ENCODE results near the gene SLC38A9.
"Not testable (repeated sequence)": the region's sequence is repeated elsewhere in the genome, so short reads cannot be mapped to it uniquely, and the experiment has no call there.

SLC38A9 gene

DNA sequence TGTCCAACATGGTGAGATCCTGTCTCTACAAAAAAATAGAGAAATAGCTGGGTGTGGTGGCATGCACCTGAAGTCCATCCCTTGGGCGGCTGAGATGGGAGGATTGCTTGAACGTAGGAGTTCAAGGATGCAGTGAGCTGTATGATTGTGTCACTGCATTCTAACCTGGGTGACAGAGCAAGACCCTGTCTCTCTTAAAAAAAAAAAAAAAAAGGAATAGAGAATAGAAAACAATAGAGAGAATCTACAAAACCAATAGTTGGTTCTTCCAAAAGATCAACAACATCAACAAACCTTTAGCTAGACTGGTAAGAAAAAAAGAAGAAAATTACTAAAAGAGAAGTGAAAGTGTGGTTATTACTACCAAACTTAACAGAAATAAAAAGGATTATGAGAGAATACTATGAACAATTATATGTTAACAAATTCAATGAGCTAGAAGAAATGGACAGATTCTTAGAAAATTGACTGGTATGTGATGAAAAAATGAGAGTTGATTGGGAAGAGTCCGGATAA lies 8.1 kb upstream of the SLC38A9 start:
- TF ChIP-seq, protein P1, sequence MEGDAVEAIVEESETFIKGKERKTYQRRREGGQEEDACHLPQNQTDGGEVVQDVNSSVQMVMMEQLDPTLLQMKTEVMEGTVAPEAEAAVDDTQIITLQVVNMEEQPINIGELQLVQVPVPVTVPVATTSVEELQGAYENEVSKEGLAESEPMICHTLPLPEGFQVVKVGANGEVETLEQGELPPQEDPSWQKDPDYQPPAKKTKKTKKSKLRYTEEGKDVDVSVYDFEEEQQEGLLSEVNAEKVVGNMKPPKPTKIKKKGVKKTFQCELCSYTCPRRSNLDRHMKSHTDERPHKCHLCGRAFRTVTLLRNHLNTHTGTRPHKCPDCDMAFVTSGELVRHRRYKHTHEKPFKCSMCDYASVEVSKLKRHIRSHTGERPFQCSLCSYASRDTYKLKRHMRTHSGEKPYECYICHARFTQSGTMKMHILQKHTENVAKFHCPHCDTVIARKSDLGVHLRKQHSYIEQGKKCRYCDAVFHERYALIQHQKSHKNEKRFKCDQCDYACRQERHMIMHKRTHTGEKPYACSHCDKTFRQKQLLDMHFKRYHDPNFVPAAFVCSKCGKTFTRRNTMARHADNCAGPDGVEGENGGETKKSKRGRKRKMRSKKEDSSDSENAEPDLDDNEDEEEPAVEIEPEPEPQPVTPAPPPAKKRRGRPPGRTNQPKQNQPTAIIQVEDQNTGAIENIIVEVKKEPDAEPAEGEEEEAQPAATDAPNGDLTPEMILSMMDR (IDR thresholded peaks at IDR 0.05; ENCODE audit: low read depth, low read length): no peak

DNA sequence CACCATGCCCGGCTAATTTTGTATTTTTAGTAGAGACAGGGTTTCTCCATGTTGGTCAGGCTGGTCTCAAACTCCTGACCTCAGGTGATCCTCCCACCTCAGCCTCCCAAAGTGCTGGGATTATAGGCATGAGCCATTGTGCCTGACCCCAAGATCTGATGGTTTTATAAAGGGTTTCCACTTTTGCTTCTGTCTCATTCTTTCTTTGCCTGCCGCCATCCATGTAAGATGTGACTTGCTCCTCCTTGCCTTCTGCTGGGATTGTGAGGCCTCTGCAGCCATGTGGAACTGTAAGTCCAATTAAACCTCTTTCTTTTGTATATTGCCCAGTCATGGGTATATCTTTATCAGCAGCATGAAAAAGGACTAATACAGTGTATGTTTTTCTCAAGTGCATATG lies 6.9 kb upstream of the SLC38A9 start:
- not testable (repeated sequence) for DNase-seq (ENCODE audit: extremely low read depth, low read depth)

More for the DNA sequence above, 8.1 kb upstream of the SLC38A9 start:
- DNase-seq (ENCODE audit: extremely low read depth, low read depth): no peak

DNA sequence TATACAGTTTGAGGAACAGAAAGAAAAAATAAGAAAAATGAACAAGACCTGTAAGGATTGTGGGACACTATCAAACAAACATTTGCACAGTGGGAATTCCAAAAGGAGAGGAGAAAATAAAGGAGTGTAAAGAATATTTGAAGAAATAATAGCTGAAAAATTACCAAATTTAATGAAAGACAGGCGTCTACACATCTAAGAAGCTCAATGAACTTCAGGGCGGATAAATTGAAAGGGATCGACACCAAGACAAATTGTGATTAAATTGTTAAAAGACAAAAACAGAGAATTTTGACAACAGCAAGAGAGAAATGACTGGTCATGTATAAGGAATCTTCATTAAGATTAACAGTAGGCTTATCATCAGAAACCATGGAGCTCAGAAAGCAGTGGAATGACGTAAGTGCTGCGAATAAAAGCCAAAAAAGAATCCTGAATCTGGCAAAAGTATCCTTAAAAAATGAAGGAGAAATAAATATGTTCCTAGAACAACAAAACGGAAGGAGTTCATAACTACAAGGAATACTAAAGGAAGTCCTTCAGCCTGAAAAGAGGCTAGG lies 3.5 kb upstream of the SLC38A9 start:
- TF ChIP-seq, protein P1 (IDR thresholded peaks at IDR 0.05; ENCODE audit: low read depth, low read length): no peak
- DNase-seq (ENCODE audit: extremely low read depth, low read depth): no peak

DNA sequence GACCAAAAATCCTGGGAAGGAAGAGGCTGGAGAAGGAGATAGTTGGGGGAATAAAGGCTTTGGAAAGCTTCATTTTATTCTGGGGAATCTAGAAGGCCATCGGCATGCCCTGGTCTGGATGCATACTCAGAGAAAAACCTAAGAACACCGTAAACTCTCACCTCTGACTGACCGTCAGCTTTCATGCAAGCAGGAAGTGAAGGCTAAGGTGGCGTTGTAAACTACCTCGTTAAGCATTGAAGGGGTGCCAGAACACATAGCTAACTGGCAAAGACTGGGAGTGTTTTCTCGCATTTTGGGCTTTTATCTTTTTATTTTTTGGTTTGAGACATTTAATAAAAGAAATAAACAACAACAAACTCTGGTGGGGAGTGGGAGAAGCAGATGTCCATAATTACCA lies 2.6 kb upstream of the SLC38A9 start:
- TF ChIP-seq, protein P1 (IDR thresholded peaks at IDR 0.05; ENCODE audit: low read depth, low read length): no peak

DNA sequence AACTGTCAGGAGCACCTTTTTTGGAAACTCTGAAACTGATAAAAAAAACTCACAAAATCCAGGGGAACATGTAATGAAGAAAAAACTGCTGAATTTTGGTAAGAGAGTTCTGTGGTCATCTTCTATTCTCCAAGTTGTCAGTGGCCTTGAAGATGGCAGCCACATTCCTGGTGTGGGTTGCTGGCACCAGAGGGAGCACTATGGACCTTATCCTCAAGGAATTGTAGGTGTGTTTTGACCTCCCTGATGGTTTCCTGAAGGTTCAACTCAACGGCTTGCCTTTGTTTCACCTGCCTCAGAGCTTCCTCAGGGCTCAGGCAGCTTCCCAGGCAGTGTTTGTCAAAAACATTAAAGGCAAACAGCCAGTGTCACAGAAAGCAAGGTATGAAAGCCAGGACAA lies 2.2 kb upstream of the SLC38A9 start:
- no peak for DNase-seq (ENCODE audit: extremely low read depth, low read depth)
- TF ChIP-seq, protein P1 (IDR thresholded peaks at IDR 0.05; ENCODE audit: low read depth, low read length): no peak

More for the DNA sequence above, 2.6 kb upstream of the SLC38A9 start:
- no peak for DNase-seq (ENCODE audit: extremely low read depth, low read depth)

DNA sequence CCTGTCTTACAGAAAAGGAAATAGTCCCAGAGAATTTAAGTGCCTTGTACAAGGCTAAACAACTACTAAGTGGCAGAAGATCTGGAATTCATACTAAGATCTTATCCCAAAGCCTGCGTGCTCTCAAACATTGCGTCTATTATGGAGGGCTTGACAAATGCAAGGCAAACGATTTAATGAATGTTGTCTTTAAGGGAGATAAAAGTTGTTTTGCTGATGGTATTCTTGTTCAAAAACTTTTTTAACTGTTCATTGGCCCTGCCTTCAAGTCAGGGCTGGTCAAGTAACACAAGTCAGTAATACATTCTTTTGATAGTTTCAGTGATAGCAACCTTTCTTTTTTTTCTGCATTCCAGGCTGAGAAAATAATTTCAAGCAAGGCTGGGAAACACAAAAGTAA lies 1.7 kb upstream of the SLC38A9 start:
- TF ChIP-seq, protein P1 (IDR thresholded peaks at IDR 0.05; ENCODE audit: low read depth, low read length): no peak
- DNase-seq (ENCODE audit: extremely low read depth, low read depth): no peak

DNA sequence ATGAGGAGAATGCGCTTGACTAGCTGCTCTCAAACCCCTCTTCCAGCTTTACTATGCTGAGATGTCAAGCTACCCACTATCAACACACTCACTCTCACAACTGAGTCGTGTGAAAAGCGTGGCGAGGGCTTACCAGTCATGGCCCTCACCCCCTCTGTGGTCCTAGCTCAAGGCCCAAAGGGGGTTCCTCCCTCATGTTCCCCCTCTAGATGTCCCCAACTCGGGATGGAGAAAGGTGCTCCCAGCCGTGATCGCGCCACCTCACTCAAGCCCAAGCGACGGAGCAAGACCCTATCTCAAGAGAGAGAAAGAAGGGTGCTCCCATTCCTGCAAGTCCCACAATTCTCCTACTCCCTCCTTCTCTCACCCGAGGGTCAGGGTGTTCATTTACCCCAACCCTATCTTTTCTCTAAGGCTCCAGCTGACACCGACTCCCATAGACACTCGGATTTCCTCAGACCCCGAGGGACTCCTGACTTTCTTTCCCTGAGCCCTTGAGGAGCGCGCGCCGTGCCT lies 559 bp downstream of the SLC38A9 start:
- TF ChIP-seq, protein P1 (IDR thresholded peaks at IDR 0.05; ENCODE audit: low read depth, low read length): no peak

DNA sequence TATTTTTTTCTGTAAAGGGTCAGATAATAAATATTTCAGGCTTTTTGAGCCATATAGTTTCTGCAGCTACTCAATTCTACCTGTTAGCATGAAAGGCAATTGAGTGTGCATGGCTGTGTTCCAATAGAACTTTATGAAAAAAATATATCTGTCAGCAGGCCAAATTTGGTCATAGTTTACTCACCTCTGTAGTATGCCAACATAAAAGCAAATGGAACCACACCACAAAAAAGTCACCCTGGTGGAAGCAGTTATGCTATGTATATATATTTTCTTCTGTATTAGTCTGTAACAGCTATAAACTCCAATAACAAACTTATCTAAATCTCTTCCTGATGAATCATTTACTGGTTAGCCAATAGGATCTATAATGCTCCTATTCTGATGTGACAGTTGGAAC lies 3.4 kb downstream of the SLC38A9 start:
- TF ChIP-seq, protein P1 (IDR thresholded peaks at IDR 0.05; ENCODE audit: low read depth, low read length): no peak
- DNase-seq (ENCODE audit: extremely low read depth, low read depth): no peak

More for the DNA sequence above, 559 bp downstream of the SLC38A9 start:
- no peak for DNase-seq (ENCODE audit: extremely low read depth, low read depth)

All from AG09319 (cell line).